OCI-LY7 (cell line): ENCODE results near the gene UCK1. TPM values are rescaled to one million over a fixed set of nuclear protein-coding genes. Genes with fewer than 3 reads are reported as not detected.

Experiments used
- BruUV-seq: library from RNA; stranded (reverse); fragments of 400-500 nt; replicated peaks from 2 replicates; lab custom pipeline; 2021; lab: Mats Ljungman, UMichigan
- CTCF ChIA-PET: fragments of 300-600 bp; sonication (Branson Sonifier 250); formaldehyde crosslinking; loops from one replicate; lab custom pipeline; 2022; ENCODE audit warnings: antibody characterized with exemption; ENCODE audit not compliant: unreplicated experiment; lab: Charles Lee
- POLR2A ChIA-PET: fragments of 300-600 bp; sonication (Branson Sonifier 250); formaldehyde crosslinking; loops from one replicate; lab custom pipeline; 2022; ENCODE audit warnings: antibody characterized with exemption; lab: Charles Lee
- DNase-seq: peaks from one replicate; pipeline ENCODE4 v3.0.0-alpha.2; 2015; ENCODE audit warnings: low spot score
- H2AFZ ChIP-seq: fragments of 200-600 bp; sonication (generic), shearing (Covaris generic); 2 replicates; pipeline ENCODE4 v1.6.1; 2014; ENCODE audit warnings: mild to moderate bottlenecking, antibody characterized with exemption, low read length, moderate library complexity
- H3K27ac ChIP-seq: fragments of 200-600 bp; sonication (generic); 2 replicates; pipeline ENCODE4 v1.5.1; 2014; ENCODE audit warnings: mixed run types, low read depth, mild to moderate bottlenecking, moderate library complexity, low read length, inconsistent platforms; ENCODE audit not compliant: poor library complexity, severe bottlenecking
- H3K36me3 ChIP-seq: fragments of 200-600 bp; sonication (generic); 2 replicates; pipeline ENCODE4 v1.6.1; 2014; ENCODE audit warnings: mild to moderate bottlenecking, antibody characterized with exemption, low read length, moderate library complexity, mixed read lengths; ENCODE audit not compliant: insufficient read depth
- H3K4me1 ChIP-seq: fragments of 200-600 bp; sonication (generic); 2 replicates; pipeline ENCODE4 v1.5.1; 2014; ENCODE audit warnings: mild to moderate bottlenecking, low read length; ENCODE audit not compliant: insufficient read depth, poor library complexity, severe bottlenecking
- H3K4me2 ChIP-seq: fragments of 200-600 bp; sonication (generic); 2 replicates; pipeline ENCODE4 v1.6.1; 2014; ENCODE audit warnings: mild to moderate bottlenecking, low read length
- H3K4me3 ChIP-seq: fragments of 200-600 bp; sonication (generic); 2 replicates; pipeline ENCODE4 v1.5.1; 2014; ENCODE audit warnings: mild to moderate bottlenecking, low read depth, low read length; ENCODE audit not compliant: poor library complexity, severe bottlenecking
- H3K79me2 ChIP-seq: fragments of 200-600 bp; sonication (generic); 2 replicates; pipeline ENCODE4 v1.6.1; 2016; ENCODE audit warnings: low read depth, mild to moderate bottlenecking, low read length, moderate library complexity, mixed read lengths; ENCODE audit not compliant: insufficient read depth
- H3K9me2 ChIP-seq: fragments of 200-600 bp; sonication (generic); 2 replicates; pipeline ENCODE4 v1.6.1; 2016; ENCODE audit warnings: mild to moderate bottlenecking, low read length, mixed read lengths; ENCODE audit not compliant: insufficient read depth
- H3K9me3 ChIP-seq: fragments of 200-600 bp; sonication (generic); 2 replicates; pipeline ENCODE4 v1.6.1; 2014; ENCODE audit warnings: mild to moderate bottlenecking, mixed run types, low read length, mixed read lengths
- H4K20me1 ChIP-seq: fragments of 200-600 bp; sonication (generic); 2 replicates; pipeline ENCODE4 v1.6.1; 2014; ENCODE audit warnings: mild to moderate bottlenecking, antibody characterized with exemption, low read length, moderate library complexity, mixed read lengths; ENCODE audit not compliant: insufficient read depth
- EZH2phosphoT487 ChIP-seq: fragments of 200-600 bp; sonication (generic); IDR thresholded peaks from 2 replicates; pipeline ENCODE4 v1.6.1; 2018; ENCODE audit warnings: low read depth, borderline replicate concordance, mild to moderate bottlenecking, mixed run types, antibody characterized with exemption, low read length, moderate library complexity, mixed read lengths
- intact Hi-C: fragments of 100-400 bp; cut with micrococcal nuclease; formaldehyde crosslinking; loops from one replicate; pipeline ENCODE4 v1.10.0; 2022; ENCODE audit not compliant: unreplicated experiment
- total RNA-seq, 2 experiments: library from RNA; depleted of rRNA in 1 of 2; stranded (reverse); fragments of >200 nt in 1 of 2; shearing (Covaris generic) in 1 of 2; gene quantifications; 2 replicates each; pipeline ENCODE4 v1.2.3, GENCODE V29; 2014 to 2022
- TF ChIP-seq, protein P1 (sequence below): fragments of 200-600 bp; sonication (generic); conservative IDR thresholded peaks from 2 replicates; pipeline ENCODE4 v1.5.1; 2014; ENCODE audit warnings: mild to moderate bottlenecking, antibody characterized with exemption, low read length, moderate library complexity, mixed read lengths

UCK1 gene
- total RNA-seq, 2 experiments from 2014 or later, result 25.9 to 29.0 TPM

DNA sequence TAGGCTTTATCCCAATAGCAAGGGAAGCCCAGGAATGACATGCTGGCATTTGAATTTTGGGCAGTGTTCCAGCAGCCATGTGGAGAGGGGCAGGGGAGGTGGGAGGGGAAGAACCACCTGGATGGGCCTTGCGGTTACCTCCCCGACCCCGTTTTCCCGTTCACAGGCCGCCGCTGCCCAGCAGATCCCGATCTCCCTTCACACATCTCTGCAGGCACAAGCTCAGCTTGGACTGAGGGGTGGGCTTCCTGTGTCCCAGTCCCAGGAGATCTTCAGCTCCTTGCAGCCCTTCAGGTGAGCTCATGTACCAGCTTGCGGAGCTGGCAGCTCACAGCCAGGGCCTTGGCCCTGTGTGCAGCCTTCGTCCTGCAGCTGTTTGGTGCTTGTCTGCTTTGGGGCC, 44.1 kb downstream of the UCK1 start:
- H4K20me1 ChIP-seq, result no peaks in the 10 kb centered on the region
- TF ChIP-seq, protein P1, sequence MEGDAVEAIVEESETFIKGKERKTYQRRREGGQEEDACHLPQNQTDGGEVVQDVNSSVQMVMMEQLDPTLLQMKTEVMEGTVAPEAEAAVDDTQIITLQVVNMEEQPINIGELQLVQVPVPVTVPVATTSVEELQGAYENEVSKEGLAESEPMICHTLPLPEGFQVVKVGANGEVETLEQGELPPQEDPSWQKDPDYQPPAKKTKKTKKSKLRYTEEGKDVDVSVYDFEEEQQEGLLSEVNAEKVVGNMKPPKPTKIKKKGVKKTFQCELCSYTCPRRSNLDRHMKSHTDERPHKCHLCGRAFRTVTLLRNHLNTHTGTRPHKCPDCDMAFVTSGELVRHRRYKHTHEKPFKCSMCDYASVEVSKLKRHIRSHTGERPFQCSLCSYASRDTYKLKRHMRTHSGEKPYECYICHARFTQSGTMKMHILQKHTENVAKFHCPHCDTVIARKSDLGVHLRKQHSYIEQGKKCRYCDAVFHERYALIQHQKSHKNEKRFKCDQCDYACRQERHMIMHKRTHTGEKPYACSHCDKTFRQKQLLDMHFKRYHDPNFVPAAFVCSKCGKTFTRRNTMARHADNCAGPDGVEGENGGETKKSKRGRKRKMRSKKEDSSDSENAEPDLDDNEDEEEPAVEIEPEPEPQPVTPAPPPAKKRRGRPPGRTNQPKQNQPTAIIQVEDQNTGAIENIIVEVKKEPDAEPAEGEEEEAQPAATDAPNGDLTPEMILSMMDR, result no peak
- no peak for TF ChIP-seq EZH2phosphoT487
- no peaks in the 10 kb centered on the region for H3K9me2 ChIP-seq
- DNase-seq, result no peak
- POLR2A ChIA-PET, result interaction anchor here (0.5 kb wide), 1 partner anchor 1436 kb away, joined by 3 read pairs; no protein-coding TSS in a partner anchor
- no peak overlapping the region for H3K4me3 ChIP-seq
- H3K36me3 ChIP-seq, result peaks cover 100% of the 10 kb centered on the region
- H3K9me3 ChIP-seq, result no peaks in the 10 kb centered on the region
- intact Hi-C loops, result no loop called here
- no peak overlapping the region for H2AFZ ChIP-seq
- no TSS peak for BruUV-seq
- CTCF ChIA-PET, result no interaction called here
- H3K4me1 ChIP-seq, result no peaks in the 10 kb centered on the region
- no peak overlapping the region for H3K27ac ChIP-seq
- no peak overlapping the region for H3K4me2 ChIP-seq
- H3K79me2 ChIP-seq, result no peaks in the 10 kb centered on the region

DNA sequence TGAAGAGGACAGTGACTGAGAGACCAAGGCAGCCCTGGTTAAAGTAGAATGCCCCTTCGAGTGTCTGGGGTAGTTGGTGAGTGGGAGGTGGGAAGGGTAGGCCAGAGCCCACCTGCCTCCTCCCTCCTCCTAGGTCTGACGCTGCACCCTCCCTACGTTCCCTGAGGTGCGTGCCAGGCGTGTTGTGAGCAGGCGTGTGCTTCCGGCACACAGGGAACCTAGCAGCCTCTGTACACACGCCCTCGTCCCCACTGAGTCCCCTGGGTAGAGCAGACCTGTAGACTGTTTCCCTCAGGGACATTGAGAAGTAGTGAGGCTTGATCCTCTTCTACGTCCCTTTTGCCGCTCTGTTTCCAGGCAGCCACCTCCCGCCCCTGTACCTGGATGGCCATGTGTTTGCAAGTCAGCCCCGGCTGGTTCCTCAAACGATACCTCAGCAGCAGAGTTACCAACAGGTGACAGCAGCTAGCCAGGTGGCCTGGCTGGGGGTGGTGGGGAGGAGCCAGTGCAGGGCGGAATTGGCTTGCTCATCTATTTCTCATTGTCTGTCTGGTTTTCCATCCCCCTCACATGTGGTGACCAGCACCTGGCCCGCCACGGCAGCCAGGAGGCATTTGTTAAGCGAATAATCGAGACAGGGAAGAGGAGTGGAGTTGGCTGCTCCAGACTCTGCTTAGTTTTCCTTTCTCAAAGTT, 45.2 kb downstream of the UCK1 start:
- no peak overlapping the region for H3K27ac ChIP-seq
- no peak for TF ChIP-seq EZH2phosphoT487
- TF ChIP-seq, protein P1, result no peak
- H3K4me3 ChIP-seq, result no peak overlapping the region
- no TSS peak for BruUV-seq
- H3K4me2 ChIP-seq, result no peak overlapping the region
- no peaks in the 10 kb centered on the region for H4K20me1 ChIP-seq
- no peak overlapping the region for H2AFZ ChIP-seq
- H3K4me1 ChIP-seq, result no peaks in the 10 kb centered on the region
- no peaks in the 10 kb centered on the region for H3K9me2 ChIP-seq
- H3K36me3 ChIP-seq, result peaks cover 97% of the 10 kb centered on the region
- no peaks in the 10 kb centered on the region for H3K79me2 ChIP-seq
- intact Hi-C loops, result no loop called here
- ChIA-PET POLR2A (no interaction called here), CTCF (no interaction called here)
- no peaks in the 10 kb centered on the region for H3K9me3 ChIP-seq
- DNase-seq, result no peak

DNA sequence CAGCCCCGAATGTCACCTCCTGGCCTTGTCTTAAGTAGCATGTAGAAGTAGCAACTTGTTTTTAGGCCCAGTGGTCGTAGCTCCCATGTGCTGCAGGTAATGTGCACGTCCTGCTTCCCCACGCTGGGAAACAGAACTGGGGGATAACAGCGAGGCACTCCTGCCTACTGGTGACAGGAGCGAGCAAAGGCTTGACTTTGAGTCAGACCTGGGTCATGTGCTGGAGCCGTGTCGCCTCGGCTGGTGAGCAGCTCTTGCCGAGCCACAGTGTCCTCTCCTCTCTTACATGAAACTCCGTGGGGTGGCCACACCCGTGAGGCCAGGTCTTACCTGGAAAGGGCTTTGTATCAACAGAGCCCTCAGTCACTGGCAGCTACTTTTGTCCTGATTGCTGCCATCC, 45.9 kb downstream of the UCK1 start:
- Histone ChIP-seq H2AFZ (no peak overlapping the region), H3K4me2 (no peak overlapping the region), H3K9me2 (no peaks in the 10 kb centered on the region), H4K20me1 (no peaks in the 10 kb centered on the region), H3K4me3 (no peak overlapping the region), H3K27ac (no peak overlapping the region), H3K4me1 (no peaks in the 10 kb centered on the region), H3K9me3 (no peaks in the 10 kb centered on the region), H3K79me2 (no peaks in the 10 kb centered on the region), H3K36me3 (peaks cover 97% of the 10 kb centered on the region)
- DNase-seq, result no peak
- ChIA-PET POLR2A (no interaction called here), CTCF (no interaction called here)
- BruUV-seq, result no TSS peak
- intact Hi-C loops, result no loop called here
- TF ChIP-seq, protein P1, result no peak
- no peak for TF ChIP-seq EZH2phosphoT487
